Endodermal cell (in vitro differentiated cells): Measurements from ENCODE around the gene TENT5A. TPM values are rescaled to one million over a fixed set of nuclear protein-coding genes. Genes with fewer than 3 reads are reported as not detected.

Experiments
- DNase-seq: peaks from one replicate; pipeline ENCODE4 v3.0.0-alpha.2; 2017
- H3K27ac ChIP-seq: 2 replicates; pipeline ENCODE4 v1.5.1; 2013; ENCODE audit warnings: mild to moderate bottlenecking, low read depth, low read length, moderate library complexity
- H3K27me3 ChIP-seq: 2 replicates; pipeline ENCODE4 v1.6.1; 2013; ENCODE audit warnings: mild to moderate bottlenecking, low read length, moderate library complexity; ENCODE audit not compliant: insufficient read depth, control insufficient read depth, poor library complexity, severe bottlenecking
- H3K36me3 ChIP-seq: 2 replicates; pipeline ENCODE4 v1.7.0; 2013; ENCODE audit warnings: mild to moderate bottlenecking, low read length, moderate library complexity; ENCODE audit not compliant: control insufficient read depth, insufficient read depth
- H3K4me1 ChIP-seq: one replicate; pipeline ENCODE4 v1.7.0; 2013; ENCODE audit warnings: low read length; ENCODE audit not compliant: control insufficient read depth, insufficient read depth
- H3K4me3 ChIP-seq: 2 replicates; pipeline ENCODE4 v1.5.1; 2013; ENCODE audit warnings: mild to moderate bottlenecking, low read length, moderate library complexity
- H3K9ac ChIP-seq: 2 replicates; pipeline ENCODE4 v1.6.1; 2013; ENCODE audit warnings: mild to moderate bottlenecking, low read length, moderate library complexity; ENCODE audit not compliant: poor library complexity, severe bottlenecking; ENCODE audit errors: extremely low read depth
- H3K9me3 ChIP-seq: 2 replicates; pipeline ENCODE4 v1.6.1; 2013; ENCODE audit warnings: mild to moderate bottlenecking, low read length, moderate library complexity; ENCODE audit not compliant: control insufficient read depth
- H3K27ac Mint-ChIP-seq: 2 replicates; pipeline ENCODE4 v1.8.0; 2020; ENCODE audit warnings: mixed read lengths
- H3K27me3 Mint-ChIP-seq: 2 replicates; pipeline ENCODE4 v1.8.0; 2021; ENCODE audit warnings: mild to moderate bottlenecking, mixed read lengths; ENCODE audit not compliant: insufficient read depth
- H3K36me3 Mint-ChIP-seq: 2 replicates; pipeline ENCODE4 v1.8.0; 2020; ENCODE audit warnings: low read depth, mixed read lengths
- H3K4me1 Mint-ChIP-seq: 2 replicates; pipeline ENCODE4 v1.8.0; 2020; ENCODE audit warnings: mixed read lengths
- H3K4me3 Mint-ChIP-seq: 2 replicates; pipeline ENCODE4 v1.8.0; 2020; ENCODE audit warnings: mild to moderate bottlenecking, moderate library complexity, mixed read lengths
- H3K9me3 Mint-ChIP-seq: 2 replicates; pipeline ENCODE4 v1.8.0; 2020; ENCODE audit warnings: mild to moderate bottlenecking, mixed read lengths
- CTCF ChIP-seq: fragments of 200-600 bp; sonication (generic); conservative IDR thresholded peaks from 2 replicates; pipeline ENCODE4 v1.5.0; 2021; ENCODE audit warnings: antibody characterized with exemption, mild to moderate bottlenecking
- WGBS, 2 experiments: methylation state at CpG; one replicate each; pipeline versions ENCODE4 v1.1.5 to v1.1.7; 2013; ENCODE audit warnings: missing lambda C conversion rate in 2 of 2, mixed read lengths in 1 of 2; ENCODE audit not compliant: insufficient coverage in 1 of 2, insufficient read length in 1 of 2; 5-methylcytosine and 5-hydroxymethylcytosine counted together
- total RNA-seq, 2 donors: library from RNA; stranded (reverse); fragmentation: NEBNext Ultra II Directional in 1 of 2; extraction: Animal tissue kit (Norgen Biotek cat#: 25700) in 1 of 2; gene quantifications; 2 replicates in 1 of 2; 3 replicates in 1 of 2; pipeline ENCODE4 v1.2.1, GENCODE V29; 2021

The TENT5A gene
- total RNA-seq, 2 donors from 2014 or later: 4.8 to 8.6 TPM

- DNase-seq: peak; percentile 75
Measured at GRCh38 chr6:81708113-81708699, 44.3 kb downstream of the TENT5A start.

GRCh38 chr6:81704700-81705099 lies 47.8 kb downstream of the TENT5A start:
- DNase-seq: no peak
- no peak overlapping the region for H3K4me3 Mint-ChIP-seq
- no peak overlapping the region for H3K4me3 ChIP-seq
- H3K36me3 Mint-ChIP-seq: no peaks in the 10 kb centered on the region
- H3K27ac ChIP-seq: no peak overlapping the region
- no peaks in the 10 kb centered on the region for H3K9me3 ChIP-seq
- peaks cover 2% of the 10 kb centered on the region for H3K27me3 Mint-ChIP-seq
- peaks cover 5% of the 10 kb centered on the region for H3K4me1 ChIP-seq
- H3K27ac Mint-ChIP-seq: no peak overlapping the region
- no peak overlapping the region for H3K9ac ChIP-seq
- H3K36me3 ChIP-seq: no peaks in the 10 kb centered on the region
- no peaks in the 10 kb centered on the region for H3K9me3 Mint-ChIP-seq
- H3K4me1 Mint-ChIP-seq: peaks cover 20% of the 10 kb centered on the region
- H3K27me3 ChIP-seq: no peaks in the 10 kb centered on the region
- no peak for TF ChIP-seq CTCF

More at GRCh38 chr6:81708113-81708699, 44.3 kb downstream of the TENT5A start:
- Histone ChIP-seq H3K27me3 (no peaks in the 10 kb centered on the region), H3K4me1 (peaks cover 5% of the 10 kb centered on the region), H3K36me3 (no peaks in the 10 kb centered on the region), H3K27ac (peak overlapping the region; percentile 33), H3K9me3 (peaks cover 5% of the 10 kb centered on the region), H3K9ac (no peak overlapping the region), H3K4me3 (peak overlapping the region; percentile 21)
- no peaks in the 10 kb centered on the region for H3K36me3 Mint-ChIP-seq
- peaks cover 4% of the 10 kb centered on the region for H3K9me3 Mint-ChIP-seq
- peak overlapping the region; percentile 84 for H3K27ac Mint-ChIP-seq
- TF ChIP-seq CTCF: no peak
- 21 to 28% methylated on average over 4 to 5 of the region's 5 CpGs for WGBS, 2 experiments
- peaks cover 22% of the 10 kb centered on the region for H3K4me1 Mint-ChIP-seq
- H3K27me3 Mint-ChIP-seq: peaks cover 2% of the 10 kb centered on the region
- no peak overlapping the region for H3K4me3 Mint-ChIP-seq

- Mint-ChIP-seq H3K4me1 (peaks cover 5% of the 10 kb centered on the region), H3K27me3 (peaks cover 2% of the 10 kb centered on the region), H3K27ac (no peak overlapping the region), H3K36me3 (no peaks in the 10 kb centered on the region), H3K9me3 (no peaks in the 10 kb centered on the region), H3K4me3 (no peak overlapping the region)
- Histone ChIP-seq H3K4me1 (no peaks in the 10 kb centered on the region), H3K9me3 (no peaks in the 10 kb centered on the region), H3K36me3 (no peaks in the 10 kb centered on the region), H3K4me3 (no peak overlapping the region), H3K27me3 (no peaks in the 10 kb centered on the region), H3K27ac (no peak overlapping the region), H3K9ac (no peak overlapping the region)
- TF ChIP-seq CTCF: no peak
- WGBS, 2 experiments: 89% methylated on average over 1 of the region's 1 CpG; no CpG with 5 or more reads in 1 of the 2 experiments
- DNase-seq: no peak
Measured at GRCh38 chr6:81700414-81700813, 52.1 kb downstream of the TENT5A start.
